Activated T-cell treated with anti-CD3 and anti-CD28 coated beads for 4 hours (primary cell): Measurements from ENCODE around the gene STK11IP.

Experiments used
- DNase-seq: peaks from one replicate; pipeline ENCODE4 v3.0.0-alpha.2; 2020

The STK11IP gene

GRCh38 chr2:219661197-219661954, 63.7 kb downstream of the STK11IP start:
- DNase-seq: no peak

GRCh38 chr2:219661955-219662395, 64.3 kb downstream of the STK11IP start:
- DNase-seq: no peak

GRCh38 chr2:219662566-219662965, 64.9 kb downstream of the STK11IP start:
- DNase-seq: no peak

- no peak for DNase-seq
Observed at GRCh38 chr2:219663116-219663762, 65.6 kb downstream of the STK11IP start.

GRCh38 chr2:219664041-219664440, 66.4 kb downstream of the STK11IP start:
- no peak for DNase-seq

- DNase-seq: no peak
Observed at GRCh38 chr2:219664944-219665343, 67.3 kb downstream of the STK11IP start.

- DNase-seq: no peak
Observed at GRCh38 chr2:219665926-219666325, 68.3 kb downstream of the STK11IP start.
